ENCODE measurements around the gene NXPE3. TPM values are rescaled to one million over a fixed set of nuclear protein-coding genes. Genes with fewer than 3 reads are reported as not detected.

NXPE3 gene
- total RNA-seq, 1 donor = 11.2 TPM

GRCh38 chr3:101840066-101840465 is 61.1 kb downstream of the NXPE3 start:
- no peak for DNase-seq (ENCODE audit: insufficient read length, low spot score, missing footprints)
- H3K27ac ChIP-seq (ENCODE audit: low read depth, low read length) = no peak overlapping the region
- no peaks in the 10 kb centered on the region for H3K9me3 ChIP-seq (ENCODE audit: low read depth, low read length)
- no peak overlapping the region for H3K4me3 ChIP-seq (ENCODE audit: insufficient read depth, low read length)
- H2AFZ ChIP-seq (ENCODE audit: low read length) = no peak overlapping the region
- H3K4me1 ChIP-seq (ENCODE audit: insufficient read depth, low read length) = no peaks in the 10 kb centered on the region
- H3K4me2 ChIP-seq (ENCODE audit: insufficient read depth, low read length) = no peak overlapping the region
- H3K36me3 ChIP-seq (ENCODE audit: insufficient read depth, low read length) = no peaks in the 10 kb centered on the region
- H4K20me1 ChIP-seq (ENCODE audit: insufficient read depth, low read length) = no peaks in the 10 kb centered on the region
- H3K79me2 ChIP-seq (ENCODE audit: insufficient read depth, low read length) = peaks cover 2% of the 10 kb centered on the region
- TF ChIP-seq CTCF (IDR thresholded peaks at IDR 0.05; ENCODE audit: extremely low read depth, low read depth, low read length) = no peak
- no peaks in the 10 kb centered on the region for H3K27me3 ChIP-seq (ENCODE audit: insufficient read depth, low read length)

GRCh38 chr3:101842245-101842934 is 63.4 kb downstream of the NXPE3 start:
- no peaks in the 10 kb centered on the region for H4K20me1 ChIP-seq (ENCODE audit: insufficient read depth, low read length)
- H3K27ac ChIP-seq (ENCODE audit: low read depth, low read length) = no peak overlapping the region
- no peaks in the 10 kb centered on the region for H3K36me3 ChIP-seq (ENCODE audit: insufficient read depth, low read length)
- H3K9me3 ChIP-seq (ENCODE audit: low read depth, low read length) = no peaks in the 10 kb centered on the region
- no peaks in the 10 kb centered on the region for H3K27me3 ChIP-seq (ENCODE audit: insufficient read depth, low read length)
- DNase-seq (ENCODE audit: insufficient read length, low spot score, missing footprints) = no peak
- no peak for TF ChIP-seq CTCF (IDR thresholded peaks at IDR 0.05; ENCODE audit: extremely low read depth, low read depth, low read length)
- H2AFZ ChIP-seq (ENCODE audit: low read length) = no peak overlapping the region
- H3K4me1 ChIP-seq (ENCODE audit: insufficient read depth, low read length) = no peaks in the 10 kb centered on the region
- no peak overlapping the region for H3K4me2 ChIP-seq (ENCODE audit: insufficient read depth, low read length)
- no peak overlapping the region for H3K4me3 ChIP-seq (ENCODE audit: insufficient read depth, low read length)
- peaks cover 2% of the 10 kb centered on the region for H3K79me2 ChIP-seq (ENCODE audit: insufficient read depth, low read length)

- Histone ChIP-seq H3K4me1 (ENCODE audit: insufficient read depth, low read length) (no peaks in the 10 kb centered on the region), H4K20me1 (ENCODE audit: insufficient read depth, low read length) (no peaks in the 10 kb centered on the region), H3K79me2 (ENCODE audit: insufficient read depth, low read length) (no peaks in the 10 kb centered on the region), H3K4me3 (ENCODE audit: insufficient read depth, low read length) (no peak overlapping the region), H3K36me3 (ENCODE audit: insufficient read depth, low read length) (no peaks in the 10 kb centered on the region), H3K27ac (ENCODE audit: low read depth, low read length) (no peak overlapping the region), H2AFZ (ENCODE audit: low read length) (no peak overlapping the region), H3K4me2 (ENCODE audit: insufficient read depth, low read length) (no peak overlapping the region), H3K27me3 (ENCODE audit: insufficient read depth, low read length) (no peaks in the 10 kb centered on the region), H3K9me3 (ENCODE audit: low read depth, low read length) (no peaks in the 10 kb centered on the region)
- no peak for DNase-seq (ENCODE audit: insufficient read length, low spot score, missing footprints)
- TF ChIP-seq CTCF (IDR thresholded peaks at IDR 0.05; ENCODE audit: extremely low read depth, low read depth, low read length) = no peak
Observed at GRCh38 chr3:101842935-101843330, 63.9 kb downstream of the NXPE3 start.

GRCh38 chr3:101845425-101845824 is 66.4 kb downstream of the NXPE3 start:
- H3K36me3 ChIP-seq (ENCODE audit: insufficient read depth, low read length) = no peaks in the 10 kb centered on the region
- peaks cover 7% of the 10 kb centered on the region for H3K4me1 ChIP-seq (ENCODE audit: insufficient read depth, low read length)
- H3K27ac ChIP-seq (ENCODE audit: low read depth, low read length) = no peak overlapping the region
- DNase-seq (ENCODE audit: insufficient read length, low spot score, missing footprints) = no peak
- H3K4me3 ChIP-seq (ENCODE audit: insufficient read depth, low read length) = no peak overlapping the region
- no peak overlapping the region for H2AFZ ChIP-seq (ENCODE audit: low read length)
- peaks cover 6% of the 10 kb centered on the region for H4K20me1 ChIP-seq (ENCODE audit: insufficient read depth, low read length)
- H3K27me3 ChIP-seq (ENCODE audit: insufficient read depth, low read length) = no peaks in the 10 kb centered on the region
- no peaks in the 10 kb centered on the region for H3K9me3 ChIP-seq (ENCODE audit: low read depth, low read length)
- no peak overlapping the region for H3K4me2 ChIP-seq (ENCODE audit: insufficient read depth, low read length)
- no peak for TF ChIP-seq CTCF (IDR thresholded peaks at IDR 0.05; ENCODE audit: extremely low read depth, low read depth, low read length)
- peaks cover 10% of the 10 kb centered on the region for H3K79me2 ChIP-seq (ENCODE audit: insufficient read depth, low read length)
